Suppressor macrophage treated with lipopolysaccharide for 1 hour (primary cell): ENCODE results near the gene AGTR2.
A peak's percentile ranks its signal among the peaks of the same experiment; 100 is the strongest.
"Not testable (repeated sequence)": the region's sequence is repeated elsewhere in the genome, so short reads cannot be mapped to it uniquely, and the experiment has no call there.

ENCODE experiments used
- DNase-seq, 3 donors: peaks; one replicate each; pipeline ENCODE4 v3.0.0-alpha.2; 2020 to 2022

AGTR2 gene

GRCh38 chrX:116170511-116170910 is at the start of gene AGTR2:
TSS of gene AGTR2 (plus strand) at chrX:116170744. CDS start at chrX:116172281, 1,537 bp downstream.
- DNase-seq, result no peak

- DNase-seq, result no peak
Observed at GRCh38 chrX:116135277-116135676, 35.3 kb upstream of the AGTR2 start.

GRCh38 chrX:116141270-116141669 is 29.3 kb upstream of the AGTR2 start:
- not testable (repeated sequence) for DNase-seq

- no peak for DNase-seq
Observed at GRCh38 chrX:116142976-116143375, 27.6 kb upstream of the AGTR2 start.

- no peak for DNase-seq
Observed at GRCh38 chrX:116172976-116173375, 2.4 kb downstream of the AGTR2 start.

GRCh38 chrX:116181300-116181699 is 10.8 kb downstream of the AGTR2 start:
- no peak for DNase-seq

GRCh38 chrX:116185163-116185562 is 14.6 kb downstream of the AGTR2 start:
- DNase-seq, result no peak

GRCh38 chrX:116194649-116195048 is 24.1 kb downstream of the AGTR2 start:
- no peak for DNase-seq

GRCh38 chrX:116198235-116198634 is 27.7 kb downstream of the AGTR2 start:
- DNase-seq, result no peak

- no peak for DNase-seq
Observed at GRCh38 chrX:116198810-116199209, 28.3 kb downstream of the AGTR2 start.

- peak; percentile 2 to 44 (median 36) for DNase-seq
Observed at GRCh38 chrX:116204932-116205331, 34.4 kb downstream of the AGTR2 start.

GRCh38 chrX:116213262-116213661 is 42.7 kb downstream of the AGTR2 start:
- DNase-seq, result no peak

- DNase-seq, result not testable (repeated sequence)
Observed at GRCh38 chrX:116217080-116217479, 46.5 kb downstream of the AGTR2 start.
